Gastrocnemius medialis (tissue), 4 donors: Measurements from ENCODE around the gene DAPK1. TPM values are rescaled to one million over a fixed set of nuclear protein-coding genes. Genes with fewer than 3 reads are reported as not detected.

Experiments used
- ATAC-seq, 2 donors: fragments of 150-250 bp; one replicate each; pipeline ENCODE4 v1.9.1; 2016
- DNase-seq, 2 donors: peaks; one replicate each; pipeline ENCODE4 v3.0.0-alpha.2; 2019
- H3K27ac ChIP-seq, 4 donors: fragments of 200-600 bp; sonication (generic); 1 replicate in 1 of 4; 2 replicates in 3 of 4; pipeline ENCODE4 v1.5.1; 2016 to 2018; ENCODE audit warnings: mild to moderate bottlenecking in 2 of 4, moderate library complexity in 1 of 4
- H3K27me3 ChIP-seq, 3 donors: fragments of 200-600 bp; sonication (generic) in 2 of 3; 1 replicate in 1 of 3; 2 replicates in 2 of 3; pipeline versions ENCODE4 v1.5.1 to v1.6.0; 2016 to 2019; ENCODE audit warnings: mild to moderate bottlenecking in 1 of 3, moderate library complexity in 1 of 3
- H3K36me3 ChIP-seq, 2 donors: fragments of 200-600 bp; sonication (generic) in 1 of 2; one replicate each; pipeline ENCODE4 v1.5.1; 2017 to 2018
- H3K4me1 ChIP-seq, 2 donors: fragments of 200-600 bp; sonication (generic) in 1 of 2; one replicate each; pipeline ENCODE4 v1.5.1; 2016 to 2017; ENCODE audit warnings: mild to moderate bottlenecking in 2 of 2
- H3K4me3 ChIP-seq, 4 donors: fragments of 200-600 bp; sonication (generic) in 3 of 4; 1 replicate in 1 of 4; 2 replicates in 3 of 4; pipeline ENCODE4 v1.5.1; 2016 to 2019; ENCODE audit warnings: mild to moderate bottlenecking in 2 of 4
- H3K9me3 ChIP-seq, 3 donors: fragments of 200-600 bp; sonication (generic) in 2 of 3; 1 replicate in 1 of 3; 2 replicates in 2 of 3; pipeline ENCODE4 v1.5.1; 2016 to 2019
- CTCF ChIP-seq, 5 experiments: fragments of 450-650 bp in 3 of 5; fragments of 200-600 bp in 2 of 5; sonication (generic) in 2 of 5; IDR thresholded peaks in 4 of 5; conservative IDR thresholded peaks in 1 of 5; 1 replicate in 4 of 5; 2 replicates in 1 of 5; pipeline ENCODE4 v1.5.1; 2016 to 2019; ENCODE audit warnings: antibody characterized with exemption in 5 of 5, mild to moderate bottlenecking in 3 of 5, moderate library complexity in 3 of 5
- POLR2A ChIP-seq, 2 donors: fragments of 450-650 bp; IDR thresholded peaks; one replicate each; pipeline ENCODE4 v1.6.1; 2017; ENCODE audit warnings: antibody characterized with exemption in 2 of 2, mild to moderate bottlenecking in 2 of 2, moderate library complexity in 2 of 2
- in situ Hi-C, 4 donors: fragments of 200-750 bp; cut with MboI; loops; one replicate each; pipeline versions ENCODE4 v1.15.0 to v1.8.0; 2017; ENCODE audit warnings: low sequenced_read_pairs in 4 of 4
- intact Hi-C: fragments of 100-400 bp; cut with DNase I; formaldehyde crosslinking; loops from one replicate; pipeline ENCODE4 v1.15.1; 2023; ENCODE audit warnings: low total_unique reads
- total RNA-seq, 4 donors: library from RNA; depleted of rRNA; stranded (reverse); fragments of >200 nt; gene quantifications; one replicate each; pipeline versions ENCODE4 v1.1.0 to v1.2.3, GENCODE V29; 2016

DAPK1 gene
- total RNA-seq, 4 donors from 2014 or later, result 1.2 to 4.3 (median 2.7) TPM

- TF ChIP-seq POLR2A (IDR thresholded peaks at IDR 0.05), result no peak
- no peak for TF ChIP-seq CTCF (IDR thresholded peaks at IDR 0.05 in 4 of 5, conservative IDR thresholded peaks at IDR 0.05 in 1 of 5)
- no peak overlapping the region for H3K27ac ChIP-seq
Observed at GRCh38 chr9:87584326-87584725, 86.7 kb downstream of the DAPK1 start.

GRCh38 chr9:87585123-87585855 is 87.6 kb downstream of the DAPK1 start:
- in situ Hi-C loops, result no loop called here
- intact Hi-C loops, result no loop called here
- H3K27me3 ChIP-seq, result no peaks in the 10 kb centered on the region
- H3K4me1 ChIP-seq, result peaks cover 0 to 14% of the 10 kb centered on the region in 2 donors
- TF ChIP-seq CTCF (IDR thresholded peaks at IDR 0.05 in 4 of 5, conservative IDR thresholded peaks at IDR 0.05 in 1 of 5) (no peak), POLR2A (IDR thresholded peaks at IDR 0.05) (no peak)
- H3K9me3 ChIP-seq, result no peaks in the 10 kb centered on the region
- no peak overlapping the region for H3K4me3 ChIP-seq
- H3K36me3 ChIP-seq, result no peaks in the 10 kb centered on the region
- DNase-seq, result no peak
- H3K27ac ChIP-seq, result no peak overlapping the region
- ATAC-seq, result no peak

More at GRCh38 chr9:87584326-87584725, 86.7 kb downstream of the DAPK1 start:
- Histone ChIP-seq H3K27me3 (no peaks in the 10 kb centered on the region), H3K4me1 (peaks cover 0 to 14% of the 10 kb centered on the region in 2 donors), H3K9me3 (no peaks in the 10 kb centered on the region), H3K36me3 (no peaks in the 10 kb centered on the region), H3K4me3 (no peak overlapping the region)
- in situ Hi-C loops, result no loop called here
- ATAC-seq (no peak), DNase-seq (no peak)
- intact Hi-C loops, result no loop called here

GRCh38 chr9:87586731-87587355 is 89.2 kb downstream of the DAPK1 start:
- no peak overlapping the region for H3K4me3 ChIP-seq
- no peaks in the 10 kb centered on the region for H3K36me3 ChIP-seq
- H3K9me3 ChIP-seq, result no peaks in the 10 kb centered on the region
- peaks cover 3 to 6% of the 10 kb centered on the region in 2 donors for H3K4me1 ChIP-seq
- ATAC-seq (no peak), DNase-seq (no peak)
- no peaks in the 10 kb centered on the region for H3K27me3 ChIP-seq
- TF ChIP-seq POLR2A (IDR thresholded peaks at IDR 0.05) (no peak), CTCF (IDR thresholded peaks at IDR 0.05 in 4 of 5, conservative IDR thresholded peaks at IDR 0.05 in 1 of 5) (no peak)
- no peak overlapping the region for H3K27ac ChIP-seq
- intact Hi-C loops (no loop called here), in situ Hi-C loops (no loop called here)

GRCh38 chr9:87587356-87587745 is 89.7 kb downstream of the DAPK1 start:
- Histone ChIP-seq H3K36me3 (no peaks in the 10 kb centered on the region), H3K4me1 (peaks cover 6 to 8% of the 10 kb centered on the region in 2 donors), H3K9me3 (no peaks in the 10 kb centered on the region), H3K27me3 (no peaks in the 10 kb centered on the region), H3K4me3 (no peak overlapping the region), H3K27ac (no peak overlapping the region)
- in situ Hi-C loops (no loop called here), intact Hi-C loops (no loop called here)
- DNase-seq (no peak), ATAC-seq (no peak)
- TF ChIP-seq CTCF (IDR thresholded peaks at IDR 0.05 in 4 of 5, conservative IDR thresholded peaks at IDR 0.05 in 1 of 5), result no peak
- TF ChIP-seq POLR2A (IDR thresholded peaks at IDR 0.05), result no peak
